Loucy (cell line): ENCODE measurements around the gene CNOT6.

Experiments used
- H2AFZ ChIP-seq: fragments of 200-600 bp; sonication (generic); 2 replicates; pipeline ENCODE4 v1.6.0; 2016; ENCODE audit warnings: antibody characterized with exemption, mild to moderate bottlenecking, low read length, moderate library complexity
- H3F3A ChIP-seq: fragments of 200-600 bp; 2 replicates; pipeline ENCODE4 v1.6.0; 2016; ENCODE audit warnings: antibody characterized with exemption, low read depth, mild to moderate bottlenecking
- H3K27me3 ChIP-seq: fragments of 200-600 bp; sonication (generic); 2 replicates; pipeline ENCODE4 v1.6.1; 2014; ENCODE audit warnings: low read length, mild to moderate bottlenecking; ENCODE audit not compliant: insufficient read depth, poor library complexity, severe bottlenecking
- H3K36me3 ChIP-seq: fragments of 200-600 bp; sonication (generic); 2 replicates; pipeline ENCODE4 v1.6.1; 2016; ENCODE audit warnings: low read length; ENCODE audit not compliant: insufficient read depth
- H3K4me1 ChIP-seq: fragments of 200-600 bp; sonication (generic); 2 replicates; pipeline ENCODE4 v1.5.1; 2014; ENCODE audit warnings: low read length, mild to moderate bottlenecking; ENCODE audit not compliant: insufficient read depth, poor library complexity, severe bottlenecking
- H3K4me2 ChIP-seq: fragments of 200-600 bp; sonication (generic); 2 replicates; pipeline ENCODE4 v1.6.0; 2014; ENCODE audit warnings: antibody characterized with exemption, low read length, low read depth, mild to moderate bottlenecking; ENCODE audit not compliant: poor library complexity, severe bottlenecking
- H3K4me3 ChIP-seq: fragments of 200-600 bp; sonication (generic); 2 replicates; pipeline ENCODE4 v1.5.1; 2014; ENCODE audit warnings: low read length, mild to moderate bottlenecking, mixed read lengths; ENCODE audit not compliant: poor library complexity, severe bottlenecking
- H3K79me2 ChIP-seq: fragments of 200-600 bp; sonication (generic); 2 replicates; pipeline ENCODE4 v1.6.1; 2014; ENCODE audit warnings: low read length; ENCODE audit not compliant: insufficient read depth
- H3K9ac ChIP-seq: fragments of 200-600 bp; sonication (generic); 2 replicates; pipeline ENCODE4 v1.6.0; 2014; ENCODE audit warnings: mild to moderate bottlenecking, low read depth, low read length, moderate library complexity; ENCODE audit not compliant: poor library complexity, severe bottlenecking
- H3K9me2 ChIP-seq: fragments of 200-600 bp; sonication (generic); replicated peaks from 2 replicates; pipeline ENCODE4 v1.6.1; 2016; ENCODE audit warnings: low read depth, low read length, mixed read lengths
- H3K9me3 ChIP-seq: fragments of 200-600 bp; sonication (generic); 2 replicates; pipeline ENCODE4 v1.6.1; 2014; ENCODE audit warnings: mild to moderate bottlenecking, antibody characterized with exemption, low read length, low read depth; ENCODE audit not compliant: insufficient read depth
- H4K20me1 ChIP-seq: fragments of 200-600 bp; sonication (generic); 2 replicates; pipeline ENCODE4 v1.6.0; 2014; ENCODE audit warnings: antibody characterized with exemption, low read length, mild to moderate bottlenecking; ENCODE audit not compliant: insufficient read depth, poor library complexity, severe bottlenecking
- EZH2phosphoT487 ChIP-seq: fragments of 200-600 bp; IDR thresholded peaks from 2 replicates; pipeline ENCODE4 v1.6.1; 2018; ENCODE audit warnings: antibody characterized with exemption, mild to moderate bottlenecking, moderate library complexity, borderline replicate concordance
- TF ChIP-seq, protein P1 (sequence below): fragments of 200-600 bp; sonication (generic); conservative IDR thresholded peaks from 2 replicates; pipeline ENCODE4 v1.5.1; 2014; ENCODE audit warnings: mild to moderate bottlenecking, antibody characterized with exemption, low read length

Gene CNOT6

DNA sequence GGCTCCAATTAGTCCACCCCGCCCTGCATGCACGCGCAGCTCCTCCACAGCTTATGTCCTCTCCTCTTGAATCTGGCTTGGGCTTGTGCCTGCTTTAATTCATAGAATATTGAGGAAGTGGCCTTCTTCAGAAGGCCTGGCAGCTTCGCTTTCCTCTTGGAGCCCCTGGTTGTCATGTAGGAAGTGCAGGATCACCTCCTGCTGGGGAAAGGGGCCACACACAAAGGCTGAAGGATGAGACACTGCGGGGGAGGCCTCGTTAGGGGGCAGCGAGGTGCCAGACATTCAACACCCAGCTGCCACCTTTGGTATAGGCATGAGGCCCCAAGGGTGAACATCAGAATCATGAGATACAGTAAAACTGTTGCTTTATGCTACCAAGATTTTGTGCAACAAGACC lies 2.7 kb upstream of the CNOT6 start:
- H3F3A ChIP-seq, result no peaks in the 10 kb centered on the region
- H3K9ac ChIP-seq, result no peak overlapping the region
- H4K20me1 ChIP-seq, result peaks cover 17% of the 10 kb centered on the region
- H3K27me3 ChIP-seq, result no peaks in the 10 kb centered on the region
- H3K4me2 ChIP-seq, result no peak overlapping the region
- H3K79me2 ChIP-seq, result peaks cover 26% of the 10 kb centered on the region
- H2AFZ ChIP-seq, result no peak overlapping the region
- H3K9me3 ChIP-seq, result no peaks in the 10 kb centered on the region
- no peaks in the 10 kb centered on the region for H3K36me3 ChIP-seq
- no peak for TF ChIP-seq EZH2phosphoT487
- TF ChIP-seq, protein P1, sequence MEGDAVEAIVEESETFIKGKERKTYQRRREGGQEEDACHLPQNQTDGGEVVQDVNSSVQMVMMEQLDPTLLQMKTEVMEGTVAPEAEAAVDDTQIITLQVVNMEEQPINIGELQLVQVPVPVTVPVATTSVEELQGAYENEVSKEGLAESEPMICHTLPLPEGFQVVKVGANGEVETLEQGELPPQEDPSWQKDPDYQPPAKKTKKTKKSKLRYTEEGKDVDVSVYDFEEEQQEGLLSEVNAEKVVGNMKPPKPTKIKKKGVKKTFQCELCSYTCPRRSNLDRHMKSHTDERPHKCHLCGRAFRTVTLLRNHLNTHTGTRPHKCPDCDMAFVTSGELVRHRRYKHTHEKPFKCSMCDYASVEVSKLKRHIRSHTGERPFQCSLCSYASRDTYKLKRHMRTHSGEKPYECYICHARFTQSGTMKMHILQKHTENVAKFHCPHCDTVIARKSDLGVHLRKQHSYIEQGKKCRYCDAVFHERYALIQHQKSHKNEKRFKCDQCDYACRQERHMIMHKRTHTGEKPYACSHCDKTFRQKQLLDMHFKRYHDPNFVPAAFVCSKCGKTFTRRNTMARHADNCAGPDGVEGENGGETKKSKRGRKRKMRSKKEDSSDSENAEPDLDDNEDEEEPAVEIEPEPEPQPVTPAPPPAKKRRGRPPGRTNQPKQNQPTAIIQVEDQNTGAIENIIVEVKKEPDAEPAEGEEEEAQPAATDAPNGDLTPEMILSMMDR, result peak; percentile 34
- H3K4me1 ChIP-seq, result peaks cover 12% of the 10 kb centered on the region
- no peaks in the 10 kb centered on the region for H3K9me2 ChIP-seq
- H3K4me3 ChIP-seq, result no peak overlapping the region

DNA sequence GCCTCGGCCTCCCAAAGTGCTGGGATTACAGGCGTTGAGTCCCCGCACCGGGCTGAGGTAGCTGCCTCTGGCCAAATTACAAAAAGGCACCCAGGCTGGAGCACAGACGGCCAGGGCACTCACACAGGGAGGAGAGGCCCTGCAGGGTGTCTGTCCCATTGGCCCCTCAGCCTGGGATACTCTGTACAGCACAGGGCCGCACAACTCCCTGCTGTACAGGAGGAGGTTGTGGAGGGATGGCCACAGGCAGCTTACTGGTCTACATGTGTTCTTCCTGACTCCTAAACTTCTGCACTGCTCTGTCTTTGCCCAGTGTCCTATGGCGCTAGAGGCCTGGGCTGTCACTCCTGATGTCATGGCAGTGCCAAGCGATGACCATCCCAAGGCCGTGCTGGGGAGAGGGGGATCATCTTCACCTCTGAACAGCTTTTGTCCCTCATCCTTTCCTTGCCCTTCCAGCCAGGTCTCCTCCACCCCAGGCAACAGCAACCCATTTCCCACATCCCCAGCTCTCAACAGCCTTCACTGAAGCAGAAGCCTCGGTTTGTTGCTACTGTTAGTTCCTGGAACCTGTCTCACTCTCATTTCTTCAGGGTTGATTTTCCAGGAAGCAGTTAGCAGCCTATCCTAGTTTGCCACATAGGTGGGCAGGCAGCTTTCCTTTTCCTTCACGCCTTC lies 1.8 kb upstream of the CNOT6 start:
- TF ChIP-seq, protein P1, result no peak

DNA sequence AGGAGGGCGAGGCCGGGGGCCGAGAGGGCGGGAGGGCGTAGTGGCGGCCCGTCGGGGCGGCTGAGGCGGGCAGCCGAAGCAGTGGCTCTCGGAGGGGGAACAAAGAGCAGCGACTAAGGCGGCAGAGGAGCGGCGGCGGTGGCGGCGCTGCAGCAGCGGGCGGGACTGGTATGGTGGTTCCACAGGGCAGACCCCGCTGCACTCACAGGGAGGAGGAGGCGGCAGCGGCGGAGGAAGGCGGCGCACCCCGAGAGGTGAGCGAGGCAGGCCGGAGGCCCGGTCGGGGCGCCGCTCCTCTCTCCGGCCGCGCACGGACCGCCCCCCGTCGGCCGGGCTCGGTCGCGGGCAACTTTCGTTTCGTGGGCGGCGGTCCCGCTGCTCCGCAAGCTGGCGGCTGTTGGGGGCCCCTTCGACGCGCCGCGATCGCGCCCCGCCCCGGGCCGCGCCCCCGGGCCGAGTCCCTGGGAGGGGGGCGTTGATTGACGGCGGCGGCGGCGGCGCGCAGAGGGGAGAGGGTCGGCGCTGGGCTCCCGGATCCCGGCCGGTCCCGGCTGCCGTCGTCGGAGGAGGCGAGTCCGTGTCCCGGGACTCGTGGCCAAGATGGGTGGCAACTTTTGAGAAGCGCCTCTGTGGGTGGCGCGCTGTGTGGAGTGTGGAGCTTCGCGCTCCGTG lies 467 bp downstream of the CNOT6 start:
- Histone ChIP-seq H3K4me3 (peak overlapping the region; percentile 82), H3K9ac (peak overlapping the region; percentile 76), H4K20me1 (peaks cover 27% of the 10 kb centered on the region), H3K9me2 (no peaks in the 10 kb centered on the region), H3K4me1 (peaks cover 15% of the 10 kb centered on the region), H3K79me2 (peaks cover 57% of the 10 kb centered on the region), H3F3A (no peaks in the 10 kb centered on the region), H3K9me3 (no peaks in the 10 kb centered on the region), H3K4me2 (peak overlapping the region; percentile 88), H2AFZ (peak overlapping the region; percentile 64; the same call in 1 of the 2 replicates), H3K36me3 (no peaks in the 10 kb centered on the region), H3K27me3 (no peaks in the 10 kb centered on the region)
- TF ChIP-seq, protein P1, result no peak
- no peak for TF ChIP-seq EZH2phosphoT487

More for the DNA sequence above, 1.8 kb upstream of the CNOT6 start:
- Histone ChIP-seq H3K4me2 (no peak overlapping the region), H4K20me1 (peaks cover 21% of the 10 kb centered on the region), H3K9me3 (no peaks in the 10 kb centered on the region), H2AFZ (no peak overlapping the region), H3K79me2 (peaks cover 35% of the 10 kb centered on the region), H3K27me3 (no peaks in the 10 kb centered on the region), H3K4me3 (no peak overlapping the region), H3K4me1 (peaks cover 15% of the 10 kb centered on the region), H3F3A (no peaks in the 10 kb centered on the region), H3K9ac (no peak overlapping the region), H3K9me2 (no peaks in the 10 kb centered on the region), H3K36me3 (no peaks in the 10 kb centered on the region)
